ENCODE data around the gene TMEM207. TPM values are rescaled to one million over a fixed set of nuclear protein-coding genes. Genes with fewer than 3 reads are reported as not detected.

Gene TMEM207
- polyA plus RNA-seq, 1 of the 3 experiments (the other 2 are of a cell fraction) = not detected

DNA sequence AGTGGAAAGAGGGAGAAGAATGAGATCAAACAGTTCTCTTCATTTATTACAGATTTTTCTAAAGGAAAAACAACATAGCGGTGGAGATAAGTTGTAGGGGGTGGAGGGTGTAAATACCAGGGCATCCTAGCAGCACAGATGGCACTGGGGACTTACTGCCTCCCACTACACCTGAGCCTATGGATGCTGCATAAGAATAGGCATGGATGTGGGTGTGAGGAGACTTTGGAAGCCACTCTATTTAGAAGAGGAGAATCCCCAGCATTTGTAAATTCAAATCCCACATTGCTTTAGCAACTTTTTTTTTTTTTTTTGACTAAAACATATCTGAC lies 36.8 kb upstream of the TMEM207 start:
- CTCF ChIA-PET = no interaction called here

More for the DNA sequence above, 36.8 kb upstream of the TMEM207 start:
- Histone ChIP-seq H3K36me3 (replicated peaks in 1 of 2; ENCODE audit: control insufficient read depth in 1 of 2, insufficient read depth in 2 of 2, low read length in 1 of 2) (no peaks in the 10 kb centered on the region), H3K9ac (no peak overlapping the region), H3K9me3 (no peaks in the 10 kb centered on the region), H4K20me1 (ENCODE audit: insufficient read depth) (no peaks in the 10 kb centered on the region), H3K27me3 (ENCODE audit: insufficient read depth) (peaks cover 11% of the 10 kb centered on the region; the same call in 1 of the 2 replicates), H3K4me1 (ENCODE audit: control insufficient read depth in 1 of 2, insufficient read depth in 2 of 2, low read depth in 1 of 2, low read length in 1 of 2) (no peaks in the 10 kb centered on the region; a peak in 1 of 4 replicates), H3K4me2 (no peak overlapping the region), H2AFZ (ENCODE audit: low read depth) (no peak overlapping the region), H3K4me3 (ENCODE audit: low read depth in 2 of 2, low read length in 1 of 2) (no peak overlapping the region), H3K9me2 (no peaks in the 10 kb centered on the region), H3K79me2 (ENCODE audit: insufficient read depth) (no peaks in the 10 kb centered on the region), H3F3A (replicated peaks; ENCODE audit: insufficient read depth) (no peaks in the 10 kb centered on the region), H3K27ac (ENCODE audit: low read depth in 2 of 2, low read length in 1 of 2) (no peak overlapping the region)
- TF ChIP-seq, protein P1, sequence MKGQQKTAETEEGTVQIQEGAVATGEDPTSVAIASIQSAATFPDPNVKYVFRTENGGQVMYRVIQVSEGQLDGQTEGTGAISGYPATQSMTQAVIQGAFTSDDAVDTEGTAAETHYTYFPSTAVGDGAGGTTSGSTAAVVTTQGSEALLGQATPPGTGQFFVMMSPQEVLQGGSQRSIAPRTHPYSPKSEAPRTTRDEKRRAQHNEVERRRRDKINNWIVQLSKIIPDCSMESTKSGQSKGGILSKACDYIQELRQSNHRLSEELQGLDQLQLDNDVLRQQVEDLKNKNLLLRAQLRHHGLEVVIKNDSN (IDR thresholded peaks at IDR 0.05; ENCODE audit: borderline replicate concordance, low read depth) = no peak
- TF ChIP-seq FOXJ3 (CRISPR knock-in tag; IDR thresholded peaks at IDR 0.05) (no peak), MEF2A (IDR thresholded peaks at IDR 0.05; ENCODE audit: borderline replicate concordance, low read depth) (no peak), GABPA (IDR thresholded peaks at IDR 0.05; ENCODE audit: low read depth) (no peak)
- TF ChIP-seq, protein P2, sequence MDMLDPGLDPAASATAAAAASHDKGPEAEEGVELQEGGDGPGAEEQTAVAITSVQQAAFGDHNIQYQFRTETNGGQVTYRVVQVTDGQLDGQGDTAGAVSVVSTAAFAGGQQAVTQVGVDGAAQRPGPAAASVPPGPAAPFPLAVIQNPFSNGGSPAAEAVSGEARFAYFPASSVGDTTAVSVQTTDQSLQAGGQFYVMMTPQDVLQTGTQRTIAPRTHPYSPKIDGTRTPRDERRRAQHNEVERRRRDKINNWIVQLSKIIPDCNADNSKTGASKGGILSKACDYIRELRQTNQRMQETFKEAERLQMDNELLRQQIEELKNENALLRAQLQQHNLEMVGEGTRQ (IDR thresholded peaks at IDR 0.05; ENCODE audit: borderline replicate concordance, low read depth, low read length) = no peak
- TF ChIP-seq, protein P3, sequence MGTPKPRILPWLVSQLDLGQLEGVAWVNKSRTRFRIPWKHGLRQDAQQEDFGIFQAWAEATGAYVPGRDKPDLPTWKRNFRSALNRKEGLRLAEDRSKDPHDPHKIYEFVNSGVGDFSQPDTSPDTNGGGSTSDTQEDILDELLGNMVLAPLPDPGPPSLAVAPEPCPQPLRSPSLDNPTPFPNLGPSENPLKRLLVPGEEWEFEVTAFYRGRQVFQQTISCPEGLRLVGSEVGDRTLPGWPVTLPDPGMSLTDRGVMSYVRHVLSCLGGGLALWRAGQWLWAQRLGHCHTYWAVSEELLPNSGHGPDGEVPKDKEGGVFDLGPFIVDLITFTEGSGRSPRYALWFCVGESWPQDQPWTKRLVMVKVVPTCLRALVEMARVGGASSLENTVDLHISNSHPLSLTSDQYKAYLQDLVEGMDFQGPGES (IDR thresholded peaks at IDR 0.05; ENCODE audit: low read depth, low read length) = no peak
- TF ChIP-seq, protein P4, sequence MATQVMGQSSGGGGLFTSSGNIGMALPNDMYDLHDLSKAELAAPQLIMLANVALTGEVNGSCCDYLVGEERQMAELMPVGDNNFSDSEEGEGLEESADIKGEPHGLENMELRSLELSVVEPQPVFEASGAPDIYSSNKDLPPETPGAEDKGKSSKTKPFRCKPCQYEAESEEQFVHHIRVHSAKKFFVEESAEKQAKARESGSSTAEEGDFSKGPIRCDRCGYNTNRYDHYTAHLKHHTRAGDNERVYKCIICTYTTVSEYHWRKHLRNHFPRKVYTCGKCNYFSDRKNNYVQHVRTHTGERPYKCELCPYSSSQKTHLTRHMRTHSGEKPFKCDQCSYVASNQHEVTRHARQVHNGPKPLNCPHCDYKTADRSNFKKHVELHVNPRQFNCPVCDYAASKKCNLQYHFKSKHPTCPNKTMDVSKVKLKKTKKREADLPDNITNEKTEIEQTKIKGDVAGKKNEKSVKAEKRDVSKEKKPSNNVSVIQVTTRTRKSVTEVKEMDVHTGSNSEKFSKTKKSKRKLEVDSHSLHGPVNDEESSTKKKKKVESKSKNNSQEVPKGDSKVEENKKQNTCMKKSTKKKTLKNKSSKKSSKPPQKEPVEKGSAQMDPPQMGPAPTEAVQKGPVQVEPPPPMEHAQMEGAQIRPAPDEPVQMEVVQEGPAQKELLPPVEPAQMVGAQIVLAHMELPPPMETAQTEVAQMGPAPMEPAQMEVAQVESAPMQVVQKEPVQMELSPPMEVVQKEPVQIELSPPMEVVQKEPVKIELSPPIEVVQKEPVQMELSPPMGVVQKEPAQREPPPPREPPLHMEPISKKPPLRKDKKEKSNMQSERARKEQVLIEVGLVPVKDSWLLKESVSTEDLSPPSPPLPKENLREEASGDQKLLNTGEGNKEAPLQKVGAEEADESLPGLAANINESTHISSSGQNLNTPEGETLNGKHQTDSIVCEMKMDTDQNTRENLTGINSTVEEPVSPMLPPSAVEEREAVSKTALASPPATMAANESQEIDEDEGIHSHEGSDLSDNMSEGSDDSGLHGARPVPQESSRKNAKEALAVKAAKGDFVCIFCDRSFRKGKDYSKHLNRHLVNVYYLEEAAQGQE (IDR thresholded peaks at IDR 0.05; ENCODE audit: low read depth, low read length) = no peak
- 0% methylated on average over 1 of the region's 1 CpG for WGBS (ENCODE audit: low lambda C conversion rate)
- DNase-seq = no peak
- POLR2A ChIA-PET = no interaction called here

All from SK-N-SH (cell line).